Measurements from ENCODE around the gene TTLL11.

Gene TTLL11

GRCh38 chr9:121992571-121993212 is 100.4 kb downstream of the TTLL11 start:
- no peak overlapping the region for H3K4me3 ChIP-seq (ENCODE audit: severe bottlenecking)
- H3K4me1 ChIP-seq (ENCODE audit: insufficient read depth, poor library complexity, severe bottlenecking) = no peaks in the 10 kb centered on the region
- H3K27ac ChIP-seq (ENCODE audit: poor library complexity, severe bottlenecking) = no peak overlapping the region
- H3K9me3 ChIP-seq (ENCODE audit: severe bottlenecking) = no peaks in the 10 kb centered on the region
- DNase-seq (ENCODE audit: low spot score) (no peak), ATAC-seq (ENCODE audit: low read depth) (peak; percentile 79)
- H3K36me3 ChIP-seq (ENCODE audit: low read depth) = no peaks in the 10 kb centered on the region
- H3K27me3 ChIP-seq (ENCODE audit: insufficient read depth, poor library complexity, severe bottlenecking) = no peaks in the 10 kb centered on the region
- peak; percentile 87 for TF ChIP-seq CTCF (IDR thresholded peaks at IDR 0.05; ENCODE audit: poor library complexity, severe bottlenecking)

GRCh38 chr9:121991307-121991661 is 101.8 kb downstream of the TTLL11 start:
- H3K9me3 ChIP-seq (ENCODE audit: severe bottlenecking) = no peaks in the 10 kb centered on the region
- H3K4me1 ChIP-seq (ENCODE audit: insufficient read depth, poor library complexity, severe bottlenecking) = no peaks in the 10 kb centered on the region
- TF ChIP-seq CTCF (IDR thresholded peaks at IDR 0.05; ENCODE audit: poor library complexity, severe bottlenecking) = no peak
- H3K4me3 ChIP-seq (ENCODE audit: severe bottlenecking) = no peak overlapping the region
- H3K27ac ChIP-seq (ENCODE audit: poor library complexity, severe bottlenecking) = no peak overlapping the region
- DNase-seq (ENCODE audit: low spot score) = no peak
- ATAC-seq (ENCODE audit: low read depth) = no peak
- H3K27me3 ChIP-seq (ENCODE audit: insufficient read depth, poor library complexity, severe bottlenecking) = no peaks in the 10 kb centered on the region
- no peaks in the 10 kb centered on the region for H3K36me3 ChIP-seq (ENCODE audit: low read depth)

- Histone ChIP-seq H3K36me3 (ENCODE audit: low read depth) (no peaks in the 10 kb centered on the region), H3K4me3 (ENCODE audit: severe bottlenecking) (no peak overlapping the region), H3K27me3 (ENCODE audit: insufficient read depth, poor library complexity, severe bottlenecking) (no peaks in the 10 kb centered on the region), H3K9me3 (ENCODE audit: severe bottlenecking) (no peaks in the 10 kb centered on the region), H3K4me1 (ENCODE audit: insufficient read depth, poor library complexity, severe bottlenecking) (no peaks in the 10 kb centered on the region), H3K27ac (ENCODE audit: poor library complexity, severe bottlenecking) (no peak overlapping the region)
- ATAC-seq (ENCODE audit: low read depth) (no peak), DNase-seq (ENCODE audit: low spot score) (no peak)
- no peak for TF ChIP-seq CTCF (IDR thresholded peaks at IDR 0.05; ENCODE audit: poor library complexity, severe bottlenecking)
Measured at GRCh38 chr9:121990600-121991306, 102.4 kb downstream of the TTLL11 start.

- Histone ChIP-seq H3K9me3 (ENCODE audit: severe bottlenecking) (no peaks in the 10 kb centered on the region), H3K4me3 (ENCODE audit: severe bottlenecking) (no peak overlapping the region), H3K4me1 (ENCODE audit: insufficient read depth, poor library complexity, severe bottlenecking) (no peaks in the 10 kb centered on the region), H3K27ac (ENCODE audit: poor library complexity, severe bottlenecking) (no peak overlapping the region), H3K36me3 (ENCODE audit: low read depth) (no peaks in the 10 kb centered on the region), H3K27me3 (ENCODE audit: insufficient read depth, poor library complexity, severe bottlenecking) (no peaks in the 10 kb centered on the region)
- DNase-seq (ENCODE audit: low spot score) = no peak
- ATAC-seq (ENCODE audit: low read depth) = peak; percentile 36; the same call in 1 of the 3 replicates
- peak; percentile 48 for TF ChIP-seq CTCF (IDR thresholded peaks at IDR 0.05; ENCODE audit: poor library complexity, severe bottlenecking)
Measured at GRCh38 chr9:121989010-121989409, 104.1 kb downstream of the TTLL11 start.

GRCh38 chr9:121987314-121987713 is 105.8 kb downstream of the TTLL11 start:
- no peak overlapping the region for H3K4me3 ChIP-seq (ENCODE audit: severe bottlenecking)
- no peaks in the 10 kb centered on the region for H3K4me1 ChIP-seq (ENCODE audit: insufficient read depth, poor library complexity, severe bottlenecking)
- H3K27me3 ChIP-seq (ENCODE audit: insufficient read depth, poor library complexity, severe bottlenecking) = no peaks in the 10 kb centered on the region
- no peak overlapping the region for H3K27ac ChIP-seq (ENCODE audit: poor library complexity, severe bottlenecking)
- ATAC-seq (ENCODE audit: low read depth) (no peak), DNase-seq (ENCODE audit: low spot score) (no peak)
- H3K36me3 ChIP-seq (ENCODE audit: low read depth) = no peaks in the 10 kb centered on the region
- no peak for TF ChIP-seq CTCF (IDR thresholded peaks at IDR 0.05; ENCODE audit: poor library complexity, severe bottlenecking)
- H3K9me3 ChIP-seq (ENCODE audit: severe bottlenecking) = no peaks in the 10 kb centered on the region

All from RWPE2 (cell line).